Hematopoietic multipotent progenitor cell (in vitro differentiated cells): ENCODE results near the gene INO80D. TPM values are rescaled to one million over a fixed set of nuclear protein-coding genes. Genes with fewer than 3 reads are reported as not detected.
"Not testable (repeated sequence)": the region's sequence is repeated elsewhere in the genome, so short reads cannot be mapped to it uniquely, and the experiment has no call there.

Source experiments
- DNase-seq, 3 donors: peaks; one replicate each; pipeline ENCODE4 v3.0.0-alpha.2; 2011 to 2015; ENCODE audit warnings: low read depth in 2 of 3, low spot score in 2 of 3
- total RNA-seq: library from RNA; depleted of rRNA; stranded (reverse); fragments of >200 nt; gene quantifications from one replicate; pipeline ENCODE4 v1.2.3, GENCODE V29; 2012

The INO80D gene
- total RNA-seq, 1 donor: 18.3 TPM

GRCh38 chr2:206033452-206033851 lies 52.5 kb downstream of the INO80D start:
- not testable (repeated sequence) for DNase-seq

DNA sequence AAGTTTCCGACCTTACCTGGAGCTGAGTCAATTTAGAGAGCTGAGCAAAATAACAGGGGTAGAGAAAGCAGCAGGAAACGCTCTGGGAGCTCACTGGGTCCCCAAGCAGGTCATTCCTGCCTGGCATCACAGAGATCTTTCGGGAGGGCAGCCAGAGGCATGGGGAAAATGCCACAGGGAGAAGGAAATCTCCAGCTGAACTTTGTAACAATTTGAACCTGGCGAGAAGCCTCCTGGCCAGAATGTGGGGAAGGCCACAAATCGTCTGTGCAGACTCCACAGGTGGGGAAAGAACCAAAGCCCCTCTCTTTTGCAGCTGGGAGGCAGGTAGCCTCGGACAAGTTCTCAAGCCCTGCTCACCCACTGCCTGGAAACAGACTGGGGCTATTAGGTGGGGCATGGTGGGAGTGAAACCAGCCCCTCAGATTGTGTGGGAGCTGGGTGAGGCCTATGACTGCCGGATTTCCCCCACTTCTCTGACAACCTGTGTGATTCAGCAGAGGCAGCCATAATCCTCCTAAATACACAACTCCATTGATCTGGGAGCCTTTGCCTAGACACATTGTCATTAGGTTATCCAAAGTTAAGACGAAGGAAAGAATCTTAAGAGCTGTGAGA lies 53.9 kb downstream of the INO80D start:
- DNase-seq: no peak

DNA sequence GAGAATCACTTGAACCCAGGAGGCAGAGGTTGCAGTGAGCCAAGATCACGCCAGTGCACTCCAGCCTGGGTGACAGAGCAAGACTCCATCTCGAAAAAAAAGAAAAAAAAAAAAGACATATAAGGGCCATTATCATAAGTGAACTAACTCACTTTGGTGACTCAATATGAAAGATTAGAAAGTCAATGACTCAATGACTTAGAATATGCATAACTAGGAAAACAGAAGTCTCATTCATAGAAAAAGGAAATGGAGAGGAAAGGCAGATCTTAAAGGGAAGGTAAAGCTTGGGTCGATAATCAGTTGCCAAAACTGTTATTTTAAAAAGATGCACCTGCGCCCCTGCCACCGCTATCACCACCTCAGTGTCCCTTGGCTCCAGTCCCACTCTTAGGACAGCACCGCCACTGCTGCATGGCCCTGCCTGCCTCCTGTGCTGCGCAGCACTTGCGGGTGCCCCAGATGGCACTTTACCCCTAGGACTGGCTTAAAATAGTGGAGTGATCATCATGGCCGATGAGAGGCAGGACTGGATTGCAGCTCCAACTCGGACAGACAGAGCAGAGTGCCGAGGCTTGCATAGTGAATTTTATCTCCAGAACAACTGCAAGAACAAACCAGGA lies 54.7 kb downstream of the INO80D start:
- DNase-seq: no peak

DNA sequence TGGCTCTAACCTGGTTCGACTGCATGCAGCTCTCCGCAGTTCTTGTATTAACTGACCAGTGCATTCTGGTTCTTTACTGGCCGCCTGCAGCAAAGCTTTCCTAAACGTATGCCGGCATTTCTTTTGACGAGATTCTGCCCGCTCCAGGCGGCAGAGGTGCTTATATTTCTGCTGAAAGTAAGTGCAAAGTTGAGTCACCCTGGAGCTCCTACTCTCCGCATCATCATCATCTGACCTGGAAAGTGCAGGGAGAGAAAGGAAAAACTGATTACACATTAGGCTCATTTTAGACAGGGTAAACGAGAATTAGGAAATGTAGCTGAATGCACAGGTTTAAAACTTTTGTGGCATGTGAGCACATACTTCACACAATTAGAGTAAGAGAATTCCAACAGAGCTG lies 57.9 kb downstream of the INO80D start:
- no peak for DNase-seq

DNA sequence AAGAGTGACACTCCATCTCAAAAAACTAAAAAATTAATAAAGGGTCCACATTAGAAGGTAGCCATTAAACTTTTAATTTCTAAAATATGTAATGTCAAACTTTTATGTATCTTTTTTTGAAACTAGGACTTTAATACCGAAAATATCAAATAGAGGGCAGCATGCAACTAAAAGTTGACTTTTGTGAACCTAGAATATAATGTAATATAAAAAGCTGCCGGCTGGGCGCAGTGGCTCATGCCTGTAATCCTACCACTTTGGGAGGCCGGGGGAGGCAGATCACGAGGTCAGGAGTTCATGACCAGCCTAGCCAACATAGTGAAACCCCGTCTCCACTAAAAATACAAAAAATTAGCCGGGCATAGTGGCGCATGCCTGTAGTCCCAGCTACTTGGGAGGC lies 62.8 kb downstream of the INO80D start:
- peak in 2 of 3 donors; percentile 7 to 48 for DNase-seq

DNA sequence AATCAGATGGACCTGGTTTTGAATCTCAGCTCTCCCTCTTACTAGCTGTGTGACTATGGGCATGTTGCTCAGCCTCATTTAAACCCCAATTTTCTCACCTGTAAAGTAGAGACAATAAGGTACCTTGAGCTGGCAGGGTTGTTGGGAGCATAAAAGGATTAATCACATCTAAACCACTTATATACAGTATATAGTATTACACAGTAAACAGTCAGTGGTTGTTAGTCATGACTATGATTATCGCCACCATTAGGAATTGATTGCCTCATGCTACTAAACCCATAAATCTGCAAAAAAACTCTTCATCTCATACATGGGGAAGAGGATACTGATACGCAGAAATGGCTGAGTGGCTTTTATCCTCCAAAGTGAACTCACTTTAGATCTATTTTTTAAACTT lies 65.8 kb downstream of the INO80D start:
- DNase-seq: no peak

GRCh38 chr2:206015746-206016145 lies 70.2 kb downstream of the INO80D start:
- DNase-seq: not testable (repeated sequence)

GRCh38 chr2:206011795-206012194 lies 74.2 kb downstream of the INO80D start:
- no peak for DNase-seq

DNA sequence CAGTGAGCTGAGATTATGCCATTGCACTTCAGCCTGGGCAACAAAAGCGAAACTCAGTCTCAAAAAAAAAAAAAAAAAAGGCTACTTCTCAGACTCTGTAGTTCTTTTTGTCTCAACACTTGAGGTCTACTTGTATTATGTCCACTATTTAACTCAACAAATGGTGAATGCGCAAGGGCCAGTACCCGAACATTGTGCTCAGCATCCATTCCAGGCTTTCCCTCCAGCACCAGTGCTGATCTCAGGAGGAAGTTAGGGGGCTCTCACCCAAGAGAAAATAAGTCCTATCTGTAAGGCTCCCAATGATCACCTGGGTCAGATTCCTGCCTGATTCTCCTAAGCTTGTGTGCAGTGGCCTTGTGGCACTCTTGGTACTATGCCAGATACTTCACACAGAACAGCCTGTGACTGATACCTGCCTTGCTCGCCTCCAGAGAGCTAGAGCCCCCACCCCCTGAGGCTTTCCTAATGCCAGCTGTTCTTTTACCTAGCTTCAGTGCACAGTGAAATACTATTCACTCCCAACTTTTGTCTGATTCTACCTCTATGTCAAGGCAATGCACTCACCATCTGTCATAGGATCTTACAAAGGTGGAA lies 74.9 kb downstream of the INO80D start:
- DNase-seq: no peak

DNA sequence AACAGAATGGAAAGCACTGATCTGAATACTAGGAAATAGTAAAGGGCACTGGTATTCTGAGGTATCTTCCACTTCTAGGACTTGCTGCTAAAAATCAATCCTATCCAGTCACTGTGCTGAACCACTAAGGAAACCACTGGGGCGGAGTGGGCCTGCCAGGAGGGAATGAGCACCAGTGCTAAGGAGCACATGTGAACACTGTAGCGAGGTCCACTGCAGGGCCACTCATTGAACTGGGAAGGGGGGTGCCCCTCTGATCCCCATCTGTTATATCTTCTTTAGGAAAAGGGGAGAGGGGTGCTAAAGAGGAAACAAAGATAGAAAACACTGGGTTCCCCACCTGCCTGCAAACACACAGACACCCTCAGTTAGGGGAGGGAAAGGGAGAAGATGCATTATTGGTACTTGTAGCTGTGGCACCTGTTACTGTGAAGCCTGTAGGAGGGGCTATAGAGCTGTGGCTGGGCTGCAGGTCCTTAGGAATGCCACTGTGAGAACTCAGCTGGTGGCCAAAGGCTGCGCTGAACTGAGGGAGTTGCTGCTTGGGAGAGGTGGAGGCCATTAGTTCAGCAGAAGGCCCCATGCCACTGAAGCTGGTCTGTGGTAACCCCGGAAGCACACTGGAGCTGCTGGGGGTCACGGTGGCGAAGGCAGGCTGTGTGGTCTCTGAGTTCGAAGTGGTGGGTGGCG lies 81.8 kb downstream of the INO80D start:
- DNase-seq: peak in 2 of 3 donors; percentile 20 to 39

GRCh38 chr2:206002440-206002839 lies 83.5 kb downstream of the INO80D start:
- no peak for DNase-seq

DNA sequence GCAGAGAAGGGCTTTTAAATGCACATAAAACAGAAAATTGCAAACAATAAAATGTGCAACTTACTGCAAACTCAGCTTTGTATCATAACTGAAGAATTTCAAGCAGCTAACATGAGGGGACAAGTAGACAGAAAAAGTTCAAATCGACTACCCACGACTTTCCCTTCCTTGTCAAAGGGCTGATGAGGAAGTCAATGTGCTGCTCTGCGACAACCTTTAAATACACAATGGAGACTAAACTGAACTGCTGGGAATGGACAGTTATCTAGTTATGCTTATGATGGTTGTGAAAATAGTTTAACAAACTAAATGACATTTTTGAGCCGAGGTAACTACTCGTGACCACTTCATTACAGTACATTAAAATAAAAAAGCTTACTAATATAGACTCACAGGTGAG lies 84.1 kb downstream of the INO80D start:
- no peak for DNase-seq

GRCh38 chr2:206000776-206001175 lies 85.2 kb downstream of the INO80D start:
- no peak for DNase-seq

DNA sequence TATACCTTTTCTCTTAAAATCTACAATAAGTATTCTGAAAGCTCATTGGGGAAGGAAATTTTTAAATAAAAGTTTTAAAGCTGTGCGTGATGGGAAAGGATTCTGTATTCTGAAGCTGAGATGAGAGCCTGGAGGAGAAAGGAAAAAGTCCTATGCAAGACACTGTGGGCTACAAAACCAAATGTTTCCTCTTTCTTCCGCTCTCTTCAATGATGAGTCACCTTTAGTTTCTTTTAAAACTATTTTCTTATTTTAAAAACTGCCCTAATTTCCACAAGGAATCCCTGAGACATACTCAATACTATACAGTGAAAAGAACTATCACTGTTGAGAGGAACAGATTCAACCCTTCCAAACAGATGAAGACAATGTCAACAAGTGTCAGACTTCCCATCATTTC lies 87.4 kb downstream of the INO80D start:
- DNase-seq: peak in 2 of 3 donors; percentile 12 to 33

DNA sequence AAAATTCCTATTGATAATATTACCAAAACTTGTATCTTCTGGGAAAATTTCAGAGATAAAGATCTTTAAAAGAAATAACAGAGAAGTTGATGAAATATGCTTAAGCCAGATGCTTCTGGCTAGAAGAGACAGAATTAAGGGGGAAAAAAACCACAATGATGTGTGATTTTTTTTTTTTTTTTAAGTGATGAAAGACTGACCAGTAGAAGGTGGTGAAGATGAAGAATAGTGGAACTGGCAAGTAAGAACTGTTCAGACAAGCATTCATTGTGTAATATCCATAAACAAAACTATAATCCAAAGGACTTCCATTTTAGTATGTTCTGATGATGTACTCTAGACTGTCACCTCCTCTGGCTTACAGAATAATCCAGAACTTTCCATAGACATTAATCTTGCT lies 89.8 kb downstream of the INO80D start:
- DNase-seq: no peak

DNA sequence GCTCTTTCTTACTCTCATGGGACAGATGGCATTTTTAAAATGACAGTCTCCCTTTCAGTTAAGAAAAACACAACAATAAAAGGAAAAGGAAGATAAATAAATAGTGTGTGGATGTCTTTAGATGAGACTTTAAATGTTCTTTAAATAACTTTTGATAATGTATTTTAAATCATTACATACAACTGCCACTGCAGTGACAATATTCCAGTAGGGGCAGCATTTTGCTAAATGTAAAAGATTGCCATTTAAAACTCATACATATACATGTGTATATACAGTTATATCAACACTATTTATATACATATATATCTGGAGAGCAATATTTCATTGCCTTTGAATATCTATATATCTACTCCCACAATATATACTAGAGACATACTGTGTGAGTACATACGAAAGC lies 90.7 kb downstream of the INO80D start:
- no peak for DNase-seq

DNA sequence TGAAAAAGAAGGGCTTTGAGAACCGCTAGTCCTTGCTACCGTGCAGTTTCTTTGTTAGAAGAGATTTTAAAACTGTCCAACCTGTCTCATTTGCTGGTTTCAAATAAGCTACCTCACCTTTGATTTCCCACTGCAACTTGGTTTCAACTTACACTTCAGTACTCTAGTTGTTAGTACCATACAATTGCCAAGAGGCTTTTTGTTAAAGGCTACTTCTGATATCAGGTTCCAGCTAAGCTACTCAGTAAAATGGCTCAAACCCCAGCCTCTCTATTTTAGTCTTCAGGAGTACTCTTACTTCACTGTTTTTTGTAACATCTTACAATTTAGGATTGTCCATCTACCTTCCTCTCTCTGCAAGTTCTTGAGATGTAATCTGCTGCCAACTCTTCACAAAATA lies 91.6 kb downstream of the INO80D start:
- DNase-seq: no peak

DNA sequence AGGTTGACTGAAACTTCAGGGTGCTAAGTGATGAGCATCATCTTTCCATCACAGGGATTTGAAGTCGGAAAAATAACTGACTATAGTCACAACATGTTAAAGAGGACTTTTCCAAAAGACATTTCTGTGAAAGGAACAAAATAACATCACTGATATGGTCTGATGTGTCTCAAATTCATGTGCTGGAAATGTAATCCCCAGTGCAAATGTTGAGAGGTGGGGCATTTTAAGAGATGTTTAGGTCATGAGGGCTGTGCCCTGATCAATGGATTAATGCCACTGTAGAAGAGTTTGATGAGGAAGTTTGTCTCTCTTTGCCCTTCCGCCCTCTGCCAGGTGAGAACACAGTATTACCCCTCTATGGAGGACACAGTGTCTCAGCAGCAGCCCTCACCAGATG lies 95.9 kb downstream of the INO80D start:
- DNase-seq: no peak

DNA sequence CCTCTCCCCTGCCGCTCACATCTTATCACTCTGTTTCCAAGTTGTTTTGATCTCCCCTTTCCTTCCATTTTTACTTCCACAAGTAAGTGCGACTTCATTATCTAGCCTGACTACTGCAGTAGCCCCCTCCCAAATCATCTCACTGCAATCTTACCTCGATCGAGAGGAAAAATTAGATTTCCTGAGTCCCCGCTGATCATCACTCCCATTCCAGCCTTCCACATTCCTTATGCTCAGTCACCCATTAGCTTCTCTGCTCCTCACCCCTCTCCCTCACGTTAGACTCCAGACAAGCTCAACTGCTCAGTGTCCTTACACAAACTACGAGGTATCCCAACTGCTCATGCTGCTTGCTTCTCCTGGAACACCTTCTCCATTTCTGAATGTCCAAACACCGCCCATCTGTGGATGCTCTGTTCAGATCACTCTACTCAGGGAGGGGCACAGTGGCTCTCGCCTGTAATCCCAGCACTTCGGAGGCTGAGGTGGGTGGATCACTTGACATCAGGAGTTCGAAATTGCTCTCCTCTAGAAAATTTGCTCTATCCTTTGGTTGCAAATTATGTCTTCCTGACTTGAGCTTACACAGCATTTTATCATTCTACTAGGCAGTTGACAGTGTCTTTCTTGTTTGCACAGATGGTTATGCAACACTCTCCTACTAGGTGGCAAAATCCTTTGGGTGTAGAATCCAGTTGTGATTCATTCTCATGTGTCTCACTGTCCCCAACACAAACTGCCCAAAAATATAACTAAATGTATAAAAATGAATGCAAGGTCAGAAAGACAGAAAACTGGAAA lies 96.5 kb downstream of the INO80D start:
- no peak for DNase-seq

DNA sequence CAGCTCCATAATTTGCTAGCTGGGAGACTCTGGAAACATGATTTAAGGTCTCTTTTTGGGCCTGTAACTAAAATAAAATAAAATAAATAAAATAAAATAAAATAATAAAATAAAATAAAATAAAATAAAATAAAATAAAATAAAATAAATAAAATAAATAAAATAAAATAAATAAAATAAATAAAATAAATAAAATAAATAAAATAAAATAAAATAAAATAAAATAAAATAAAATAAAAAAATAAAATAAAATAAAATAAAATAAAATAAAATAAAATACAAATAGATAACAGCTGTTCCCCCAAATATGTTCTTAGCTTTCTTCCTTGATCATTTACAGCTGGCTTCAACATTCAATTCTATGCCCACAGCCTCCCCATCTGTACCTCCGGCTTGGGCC lies 97.3 kb downstream of the INO80D start:
- DNase-seq: not testable (repeated sequence)

- no peak for DNase-seq
Measured at GRCh38 chr2:205988274-205988673, 97.7 kb downstream of the INO80D start.
